Stimulated activated CD8-positive, alpha-beta memory T cell treated with anti-CD3 and anti-CD28 coated beads, Interleukin-4, amount 100 ng/mL, for 24 hours (primary cell): Measurements from ENCODE around the gene NUP62.
"Not testable (repeated sequence)": the region's sequence is repeated elsewhere in the genome, so short reads cannot be mapped to it uniquely, and the experiment has no call there.

Source experiments
- DNase-seq: peaks from one replicate; pipeline ENCODE4 v3.0.0-alpha.2; 2020; ENCODE audit warnings: low read depth

The NUP62 gene

DNA sequence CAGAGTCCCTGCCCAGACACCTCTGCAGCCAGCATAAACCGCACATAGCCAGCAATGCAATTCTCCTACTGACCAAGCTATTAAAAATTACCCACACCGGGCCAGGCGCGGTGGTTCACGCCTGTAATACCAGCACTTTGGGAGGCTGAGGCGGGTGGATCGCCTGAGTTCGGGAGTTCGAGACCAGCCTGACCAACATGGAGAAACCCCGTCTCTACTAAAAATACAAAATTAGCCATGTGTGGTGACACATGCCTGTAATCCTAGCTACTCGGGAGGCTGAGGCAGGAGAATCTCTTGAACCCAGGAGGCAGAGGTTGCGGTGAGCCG, 4.5 kb downstream of the NUP62 start:
- not testable (repeated sequence) for DNase-seq

DNA sequence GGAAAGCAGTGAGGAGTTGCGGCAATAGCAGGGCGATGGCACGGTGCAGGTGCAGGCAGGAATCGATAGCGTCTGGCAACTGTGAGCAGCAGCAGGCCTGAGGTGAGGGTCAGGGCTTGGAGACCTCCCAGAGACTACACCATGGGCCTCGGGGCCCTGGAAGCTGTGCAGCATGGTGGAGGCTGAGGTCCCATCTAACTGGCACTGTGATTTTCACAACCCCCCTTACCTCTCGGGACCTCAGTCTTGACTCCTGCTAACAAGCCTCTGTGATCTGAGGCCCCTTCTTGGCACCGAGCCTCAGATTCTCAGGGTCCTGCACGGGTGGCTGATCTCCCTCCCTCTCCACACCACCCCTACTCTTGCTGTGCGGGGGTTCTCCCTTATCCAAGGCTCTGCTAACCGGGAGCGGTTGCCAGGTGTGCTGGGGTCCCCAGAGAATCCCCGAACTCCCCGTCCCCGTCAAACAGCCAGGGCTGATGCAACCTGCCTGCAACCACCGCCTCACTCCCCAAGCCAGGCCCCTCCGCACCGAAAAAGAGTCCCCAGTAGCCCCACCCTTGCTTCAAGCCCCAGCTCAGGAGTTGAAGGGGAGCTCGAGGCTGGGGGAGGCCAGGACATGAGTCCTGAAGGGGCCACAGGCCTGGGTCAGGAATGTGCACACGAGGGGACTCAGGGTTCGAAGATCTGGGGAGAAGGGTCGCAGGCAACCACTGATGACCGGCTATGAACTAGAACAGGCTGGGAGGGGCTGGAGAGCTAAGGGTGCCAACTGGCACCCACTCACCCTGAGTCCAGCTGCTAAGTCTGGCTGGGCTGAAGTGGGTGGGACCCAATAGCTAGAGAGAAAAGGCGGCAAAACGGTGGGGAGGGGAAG, 5.1 kb downstream of the NUP62 start:
- no peak for DNase-seq

DNA sequence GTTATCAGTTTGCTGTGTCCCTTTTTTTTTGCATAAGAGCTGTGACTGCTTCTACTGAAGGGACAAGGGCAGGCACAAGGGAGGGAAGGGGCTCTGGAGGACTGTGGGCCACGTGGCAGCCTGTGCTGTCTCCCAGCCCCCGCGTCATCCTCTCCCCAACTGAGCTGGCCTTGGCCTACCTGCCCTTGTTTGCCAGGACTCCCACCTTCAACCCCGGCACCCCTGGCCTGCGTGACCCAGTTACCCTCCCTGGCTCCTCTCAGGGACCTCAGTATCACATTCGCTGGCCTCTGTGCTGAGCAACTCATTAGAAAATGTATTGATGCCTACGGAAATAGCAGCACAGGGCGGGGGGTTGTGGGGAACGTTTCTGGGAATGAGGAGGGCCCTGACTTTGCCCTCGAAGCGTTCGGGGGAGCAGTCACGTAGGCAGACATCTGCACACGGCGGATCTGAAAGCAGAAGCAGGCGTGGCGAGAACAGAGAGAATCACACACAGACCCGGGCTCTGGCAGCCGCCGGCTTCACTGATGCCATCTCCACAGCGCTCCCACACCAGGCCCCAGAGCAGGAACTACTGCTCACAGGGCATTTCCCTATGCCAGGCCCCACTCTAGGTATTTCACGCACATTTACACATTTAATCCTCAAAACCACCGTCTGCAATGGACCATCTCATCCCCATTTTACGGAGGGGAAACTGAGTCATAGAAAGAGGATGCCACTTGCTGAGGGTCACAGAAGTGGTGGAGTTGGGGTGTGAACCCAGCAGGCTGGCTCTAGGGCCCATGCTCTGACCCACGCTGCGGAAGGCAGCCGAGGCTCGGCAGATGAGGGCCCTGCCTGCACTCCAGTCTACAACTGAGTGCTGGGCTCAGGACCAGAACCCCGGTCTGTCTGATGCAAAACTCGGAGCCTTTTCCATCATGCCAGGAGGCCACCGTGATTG, 6.0 kb downstream of the NUP62 start:
- no peak for DNase-seq

DNA sequence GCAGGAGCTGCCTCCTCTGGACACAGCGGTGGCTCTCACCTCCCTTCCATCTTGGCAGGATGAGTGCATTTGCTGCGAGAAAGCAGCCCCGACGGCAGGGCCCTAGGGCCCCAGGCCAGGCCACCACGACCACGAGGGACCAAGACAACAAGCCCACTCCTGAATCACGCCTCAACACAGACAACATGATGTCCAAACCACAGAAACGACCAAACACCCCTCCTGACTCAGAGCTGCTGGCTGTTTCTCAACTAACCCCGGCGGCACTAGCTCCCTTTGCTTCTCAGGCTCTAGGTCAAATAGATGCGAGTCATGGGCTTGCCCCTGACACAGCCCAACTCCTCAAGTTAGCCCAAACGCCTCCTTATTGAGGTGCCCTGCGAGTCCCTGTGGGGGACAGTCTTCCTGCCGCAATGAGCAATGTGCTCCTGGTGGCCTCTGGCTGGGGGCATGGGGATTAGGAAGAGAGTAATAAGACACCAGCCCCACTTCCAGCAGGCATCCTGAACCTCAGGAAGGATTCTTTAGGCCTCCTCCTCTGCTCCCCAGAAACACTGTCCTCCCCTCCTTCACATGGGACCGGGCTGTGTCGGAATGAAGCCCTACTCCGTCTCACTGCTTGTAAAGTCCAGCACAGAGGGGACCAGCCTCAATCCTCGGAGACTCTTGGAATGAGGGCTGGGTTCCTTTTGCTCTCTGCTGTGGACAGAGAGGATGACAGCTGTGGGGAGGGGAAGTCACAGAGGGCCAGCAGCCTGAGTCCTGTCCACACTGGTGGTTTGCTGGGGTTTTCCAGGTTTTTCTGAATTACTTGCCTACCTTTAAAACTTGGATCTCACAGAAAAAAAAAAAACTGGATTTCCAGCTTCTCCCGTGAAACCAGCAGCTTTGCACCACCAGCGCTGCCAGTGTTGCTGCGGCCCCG, 7.2 kb downstream of the NUP62 start:
- no peak for DNase-seq

DNA sequence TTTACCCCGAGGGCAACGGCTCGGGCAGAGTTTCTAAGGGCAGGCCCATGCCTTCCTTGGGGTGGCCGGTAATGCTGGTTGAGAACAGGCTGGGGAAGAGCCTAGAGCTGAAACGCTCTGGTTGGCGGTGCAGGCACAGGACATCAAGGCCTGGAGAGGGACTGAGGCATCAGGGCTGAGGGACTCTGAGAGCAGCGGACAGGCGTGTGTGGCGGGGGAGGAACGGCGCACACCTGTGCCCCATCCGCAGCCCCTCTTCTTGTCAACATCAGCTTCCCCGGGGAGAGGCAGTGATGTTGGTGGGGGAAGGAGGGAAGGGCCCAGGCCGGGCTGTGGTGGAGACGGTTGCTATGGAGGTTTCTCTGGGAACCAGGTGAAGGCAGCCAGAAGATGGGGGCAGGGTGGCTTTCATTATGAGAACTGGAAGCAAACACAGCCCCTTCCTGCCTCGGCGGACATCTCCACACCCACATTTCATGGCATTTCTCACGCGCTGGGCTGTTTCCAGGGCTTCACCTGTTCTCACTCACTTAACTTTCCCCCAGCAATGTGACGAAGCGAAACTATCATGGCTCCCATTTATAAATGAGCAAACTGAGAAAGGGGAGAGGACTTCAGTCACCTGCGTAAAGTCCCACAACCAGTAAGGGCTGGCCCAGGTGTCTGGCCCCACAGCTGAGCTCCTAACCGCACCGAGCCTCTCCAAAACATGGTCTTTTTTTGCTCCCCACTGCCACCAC, 8.5 kb downstream of the NUP62 start:
- DNase-seq: no peak

DNA sequence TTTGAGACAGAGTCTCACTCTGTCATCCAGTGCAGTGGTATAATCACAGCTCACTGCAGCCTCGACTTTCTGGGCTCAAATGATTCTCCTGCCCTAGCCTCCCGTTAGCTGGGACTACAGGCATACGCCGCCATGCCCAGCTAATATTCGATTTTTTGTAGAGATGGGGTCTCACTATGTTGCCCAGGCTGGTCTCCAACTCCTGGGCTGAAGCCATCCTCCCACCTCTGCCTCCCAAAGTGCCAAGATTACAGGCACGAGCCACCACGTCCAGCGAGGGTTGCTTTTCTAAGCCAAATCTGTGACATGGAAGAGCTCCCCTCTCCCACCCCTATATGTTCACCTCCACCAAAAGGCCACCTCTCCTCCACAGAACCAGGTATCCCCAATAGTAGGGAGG, 11.2 kb downstream of the NUP62 start:
- DNase-seq: no peak

DNA sequence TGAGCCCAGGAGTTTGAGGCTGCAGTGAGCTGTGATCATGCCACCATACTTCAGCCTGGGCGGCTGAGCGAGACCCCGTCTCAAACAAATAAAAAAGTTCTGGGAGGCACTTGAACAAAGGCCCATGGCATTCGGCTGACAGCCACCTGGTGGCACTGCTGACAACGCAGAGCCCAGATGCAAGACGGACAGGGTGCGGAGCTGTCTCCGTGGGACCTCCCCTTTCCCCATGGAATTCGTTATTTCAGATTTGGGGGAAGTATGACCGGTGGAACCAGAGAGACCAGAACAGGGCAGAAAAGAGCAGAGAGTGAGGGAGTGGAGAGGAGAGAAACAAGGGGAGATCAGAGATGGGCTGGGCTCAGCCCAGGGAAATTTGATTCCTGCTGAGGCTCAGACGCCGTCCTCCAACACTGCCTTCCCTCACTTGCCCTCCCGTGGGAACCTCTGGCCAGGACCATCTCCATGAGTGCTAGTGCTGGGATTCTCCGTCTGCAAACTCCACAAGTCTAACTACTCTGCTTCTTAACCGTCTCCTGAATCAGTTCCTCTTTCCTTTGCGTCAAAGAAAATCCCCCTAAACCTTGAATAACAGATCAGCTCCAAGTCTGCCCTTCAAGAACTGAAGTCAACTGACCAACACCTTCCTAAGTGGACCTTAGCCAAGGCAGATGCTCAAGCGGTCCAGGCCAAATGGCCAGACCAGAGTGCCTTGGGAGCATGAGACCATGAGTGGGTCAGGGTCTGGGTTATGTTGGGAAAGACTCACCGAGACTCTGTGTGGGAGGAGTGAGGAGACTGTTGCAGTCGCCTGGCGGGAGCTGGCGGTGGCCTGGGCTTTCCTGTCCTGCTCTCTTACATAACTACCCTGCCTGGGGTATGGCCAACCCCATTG, 12.2 kb downstream of the NUP62 start:
- DNase-seq: no peak

DNA sequence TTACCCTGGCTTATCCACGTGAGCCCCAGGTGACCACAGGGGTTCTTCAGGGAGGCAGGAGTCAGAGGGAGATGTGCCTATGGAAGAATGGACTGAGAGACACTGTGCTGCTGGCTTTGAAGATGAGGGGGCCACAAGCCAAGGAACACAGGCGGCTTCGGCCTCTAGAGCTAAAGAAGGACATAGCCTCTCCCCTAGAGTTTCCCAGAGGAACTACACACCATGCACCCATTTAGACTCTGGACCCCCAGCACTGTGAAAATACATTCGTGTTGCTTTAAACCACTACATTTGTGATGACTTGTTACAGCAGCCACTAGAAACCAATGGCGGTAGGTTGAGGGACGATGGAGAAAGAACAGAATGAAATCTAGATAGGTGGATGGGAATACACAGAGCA, 14.0 kb downstream of the NUP62 start:
- DNase-seq: no peak

DNA sequence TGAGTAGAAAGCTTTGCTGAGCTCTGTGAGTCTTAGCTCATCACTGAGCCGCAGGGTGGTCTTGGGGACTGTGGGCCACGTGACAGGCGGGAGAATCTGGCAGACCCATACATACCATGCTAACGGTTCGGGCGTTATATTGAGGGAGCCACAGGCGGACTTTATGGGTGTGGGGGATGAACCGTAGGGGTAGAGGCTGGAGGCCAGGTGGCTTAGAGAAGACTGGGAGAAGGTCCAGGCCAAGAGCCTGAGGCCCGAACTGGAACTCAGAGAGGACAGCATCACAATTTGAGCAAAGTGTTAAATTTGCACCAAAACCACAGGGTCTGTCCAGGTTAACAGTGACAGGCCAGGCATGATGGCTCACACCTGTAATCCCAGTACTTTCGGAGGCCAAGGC, 15.6 kb downstream of the NUP62 start:
- no peak for DNase-seq

DNA sequence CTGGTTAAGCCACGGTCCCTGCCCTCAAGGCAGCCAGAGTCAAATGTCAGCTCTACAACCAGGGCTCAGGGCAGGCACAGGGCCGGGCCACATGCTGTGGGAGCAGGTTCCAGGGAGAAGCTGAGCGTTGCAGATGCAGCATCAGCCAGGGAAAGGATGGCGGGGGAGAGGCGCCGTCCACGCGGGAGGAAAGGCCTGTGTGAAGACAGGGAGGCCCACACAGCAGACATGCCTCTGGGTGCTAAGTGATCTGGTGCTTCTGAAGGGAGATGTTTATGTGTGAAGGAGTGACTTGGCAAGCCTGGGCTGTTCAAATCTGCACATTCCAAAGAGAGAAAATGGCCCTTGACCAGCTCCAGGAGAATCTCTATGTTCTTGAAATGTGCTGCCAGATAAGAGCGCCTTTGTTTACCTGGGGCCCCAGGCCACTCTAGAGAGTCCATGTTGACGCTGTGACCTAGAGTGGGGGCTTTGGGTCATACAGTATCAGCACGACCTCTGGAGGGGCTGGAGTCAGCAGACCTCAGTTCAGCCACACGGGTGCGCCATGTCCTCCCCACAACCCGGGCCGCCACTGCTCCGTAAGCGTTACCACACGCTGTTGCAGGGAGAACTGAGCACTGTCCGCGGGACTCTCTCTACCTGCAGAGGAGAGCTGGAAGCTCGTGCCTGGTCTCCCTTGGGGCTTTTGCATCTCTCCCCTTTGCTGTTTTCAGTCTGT, 16.2 kb downstream of the NUP62 start:
- no peak for DNase-seq

DNA sequence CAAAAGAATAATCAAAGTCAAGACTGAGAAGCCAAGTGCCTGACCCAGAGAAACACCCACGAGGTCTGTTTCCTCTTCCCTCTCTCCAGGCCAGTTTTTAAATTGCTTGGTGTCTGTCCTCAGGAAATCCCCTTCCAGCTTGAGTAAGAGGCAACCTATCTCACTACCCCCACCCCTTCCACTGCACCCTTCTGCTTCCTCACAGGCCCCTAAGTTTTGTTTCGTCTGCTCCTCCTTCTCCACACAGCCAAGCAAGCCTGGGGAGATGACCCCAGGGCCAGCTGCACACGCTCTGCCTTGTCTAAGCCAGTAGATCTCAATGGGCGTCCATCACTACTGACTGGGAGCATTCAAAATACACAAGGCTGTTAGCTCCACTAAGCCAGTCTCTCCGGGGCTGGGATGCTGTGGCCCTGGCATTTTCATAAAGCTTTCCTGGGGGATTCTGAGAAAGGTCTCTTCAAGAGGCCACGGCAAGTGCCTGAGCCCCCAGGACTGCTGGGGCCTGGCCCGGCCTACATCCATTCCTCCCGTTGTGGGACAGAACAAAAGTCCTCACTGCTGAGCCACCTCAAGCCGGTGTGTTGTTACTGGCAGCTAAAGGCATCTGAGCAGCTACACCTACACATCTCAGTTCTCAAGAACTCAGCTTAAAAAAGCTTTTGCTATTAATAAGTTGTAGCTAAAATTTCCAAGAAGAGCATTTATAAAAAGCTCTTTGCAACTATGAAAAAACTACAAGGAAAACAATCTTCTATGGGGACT, 17.7 kb downstream of the NUP62 start:
- no peak for DNase-seq

DNA sequence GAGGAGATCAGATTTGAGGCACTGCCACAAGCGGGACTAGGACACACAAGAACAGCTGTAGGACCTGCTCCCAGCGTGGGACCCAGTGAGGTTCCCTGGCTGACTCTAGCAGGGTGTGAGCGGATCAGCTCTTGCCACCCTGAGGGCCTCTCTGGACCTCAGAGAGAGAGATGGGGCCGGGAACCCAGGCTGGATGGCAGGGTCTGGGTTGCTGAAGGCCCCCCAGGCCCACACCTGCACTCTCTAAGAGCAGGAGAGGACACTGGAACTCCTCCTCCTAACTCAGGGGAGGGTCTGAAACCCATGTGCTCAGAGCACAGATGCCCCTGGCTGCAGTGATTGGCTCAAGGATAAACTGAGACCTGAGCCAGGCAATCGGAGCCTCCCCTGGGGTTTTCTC, 19.1 kb downstream of the NUP62 start:
- no peak for DNase-seq

DNA sequence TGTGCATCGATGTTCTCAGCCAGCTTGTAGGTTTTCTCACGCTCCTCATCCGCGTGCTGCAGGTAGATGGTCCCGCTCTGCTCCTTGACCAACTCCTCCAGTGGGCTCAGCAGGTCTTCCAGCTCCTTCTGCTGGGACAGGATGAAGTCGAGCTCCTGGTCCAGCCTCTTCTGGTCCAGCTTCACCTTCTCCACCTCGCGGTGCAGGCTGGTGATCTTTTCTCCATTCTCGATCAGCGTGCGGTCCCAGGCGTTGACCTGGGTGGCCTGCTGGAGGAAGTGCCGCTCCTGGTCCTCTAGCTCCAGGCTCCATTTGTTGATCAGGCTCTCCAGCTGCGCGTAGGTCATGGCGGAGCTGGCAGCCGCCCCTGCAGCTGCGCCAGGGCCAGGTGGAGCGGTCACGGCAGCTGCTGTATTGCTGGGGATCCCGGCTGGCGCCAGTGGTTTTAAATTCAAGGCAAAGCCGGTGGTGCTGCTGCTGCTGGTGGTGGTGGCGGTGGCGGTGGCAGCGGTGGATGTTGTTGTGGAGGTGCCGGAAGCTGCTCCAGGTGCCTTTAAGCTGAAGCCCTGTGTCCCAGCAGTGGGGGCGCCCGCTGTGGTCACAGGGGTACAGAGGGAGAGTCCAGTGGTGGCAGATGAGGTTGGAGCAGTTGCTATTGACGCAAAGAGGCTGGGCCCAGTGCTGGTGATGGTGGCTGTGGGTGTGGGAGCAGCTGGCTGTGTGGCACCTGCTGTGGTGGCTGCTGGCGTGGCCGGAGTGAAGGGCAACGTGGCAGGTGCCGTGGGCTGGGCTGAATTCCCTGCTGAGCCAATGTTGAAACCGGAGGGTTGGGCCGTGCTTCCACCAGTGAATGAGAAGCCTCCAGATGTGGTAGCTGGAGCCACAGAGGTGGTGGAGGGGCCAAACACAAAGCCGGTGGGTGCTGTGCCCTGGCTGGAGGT, 20.6 kb downstream of the NUP62 start:
- DNase-seq: no peak

DNA sequence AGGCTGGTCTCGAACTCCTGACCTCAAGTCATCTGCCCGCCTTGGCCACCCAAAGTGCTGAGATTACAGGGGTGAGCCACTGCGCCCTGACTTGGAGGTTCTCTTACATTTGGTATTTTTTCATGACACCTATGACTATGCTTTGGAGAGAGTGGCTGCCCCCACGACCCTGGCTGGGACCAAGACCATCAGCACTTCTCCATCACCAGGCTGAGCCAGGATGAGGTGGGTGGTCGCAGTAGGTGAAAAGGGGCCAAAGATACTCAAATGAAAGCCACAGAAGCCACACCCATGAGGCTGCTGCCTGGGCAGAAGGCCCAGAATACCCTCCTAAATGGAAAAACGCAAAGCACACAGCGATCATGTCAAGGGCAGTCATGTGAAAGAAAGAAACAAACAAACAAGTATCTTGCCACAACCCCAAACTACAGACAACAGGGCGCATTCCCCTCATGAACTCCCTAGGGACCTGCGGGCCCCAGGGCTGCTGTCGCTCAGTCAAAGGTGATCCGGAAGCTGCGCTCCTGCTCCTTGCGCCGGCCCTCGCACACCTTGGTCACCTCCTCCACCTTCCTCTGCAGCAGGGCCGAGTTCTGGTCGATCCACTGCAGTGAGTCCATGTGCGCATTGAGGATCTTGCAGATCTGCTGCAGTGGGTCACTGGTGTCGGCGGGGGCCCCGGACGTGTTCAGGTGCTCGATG, 21.4 kb downstream of the NUP62 start:
- no peak for DNase-seq

DNA sequence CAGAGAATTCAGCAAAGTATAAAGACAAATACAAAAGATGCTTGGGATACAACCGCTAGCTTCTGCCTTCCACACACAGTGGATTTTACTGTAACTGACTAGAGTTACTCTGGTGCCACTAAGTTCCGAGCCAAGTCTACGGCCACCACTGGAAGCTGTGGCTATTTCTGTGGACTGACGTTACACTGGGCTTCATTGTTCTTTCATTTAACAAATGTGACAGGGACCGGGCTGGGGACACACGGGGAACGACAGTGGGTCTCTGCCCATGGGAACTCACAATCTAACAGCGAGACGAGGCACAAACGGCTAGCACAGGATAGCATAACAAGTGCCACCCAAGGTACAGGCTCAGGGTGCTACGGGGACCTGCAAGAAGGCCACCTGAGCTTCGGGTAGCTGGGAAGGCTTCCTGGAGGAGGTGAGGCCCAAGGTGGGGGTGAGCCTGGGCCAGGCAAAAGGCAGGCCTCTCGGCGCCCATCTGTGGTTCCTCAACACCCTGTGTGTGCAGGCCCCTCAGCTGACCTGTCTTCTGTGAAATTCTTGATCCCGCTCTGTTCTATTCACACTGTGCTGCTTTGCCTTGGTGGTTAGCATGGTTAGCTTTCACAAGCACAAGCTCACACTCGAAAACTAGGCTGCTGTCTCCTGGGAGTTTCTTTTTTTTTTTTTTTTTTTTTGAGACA, 22.3 kb downstream of the NUP62 start:
- DNase-seq: no peak

DNA sequence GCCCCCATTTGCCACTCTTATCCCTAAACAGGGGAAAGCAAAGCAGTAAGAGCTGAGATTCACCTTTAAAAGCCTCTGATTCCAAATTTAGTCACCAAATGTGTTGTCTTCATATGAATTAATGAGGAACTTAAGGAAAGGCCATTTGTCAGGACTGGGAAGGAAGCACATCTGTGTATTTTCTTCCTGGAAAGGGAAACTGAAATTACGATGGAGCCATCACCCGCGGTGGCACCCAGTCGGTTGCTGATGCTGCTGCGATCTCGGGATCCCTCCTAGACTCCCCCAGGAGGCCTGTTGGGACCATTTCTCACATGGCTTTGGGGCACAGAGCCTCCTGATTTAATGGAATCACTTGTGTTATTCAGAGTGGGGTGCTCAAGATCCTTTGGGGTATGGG, 25.2 kb downstream of the NUP62 start:
- DNase-seq: no peak
